ENCODE measurements around the gene GABBR2. TPM values are rescaled to one million over a fixed set of nuclear protein-coding genes. Genes with fewer than 3 reads are reported as not detected.

GABBR2 gene
- polyA plus RNA-seq, 3 donors = 3.6 to 6.0 (median 3.8) TPM

GRCh38 chr9:98416294-98417248 lies 292.2 kb downstream of the GABBR2 start:
- DNase-seq (ENCODE audit: low read depth in 3 of 3, low spot score in 2 of 3) = no peak

- DNase-seq (ENCODE audit: low read depth in 3 of 3, low spot score in 2 of 3) = no peak
These were observed 293.0 kb downstream of the GABBR2 start for GRCh38 chr9:98415782-98416181.

- DNase-seq (ENCODE audit: low read depth in 3 of 3, low spot score in 2 of 3) = no peak
These were observed 295.7 kb downstream of the GABBR2 start for GRCh38 chr9:98413084-98413483.

DNA sequence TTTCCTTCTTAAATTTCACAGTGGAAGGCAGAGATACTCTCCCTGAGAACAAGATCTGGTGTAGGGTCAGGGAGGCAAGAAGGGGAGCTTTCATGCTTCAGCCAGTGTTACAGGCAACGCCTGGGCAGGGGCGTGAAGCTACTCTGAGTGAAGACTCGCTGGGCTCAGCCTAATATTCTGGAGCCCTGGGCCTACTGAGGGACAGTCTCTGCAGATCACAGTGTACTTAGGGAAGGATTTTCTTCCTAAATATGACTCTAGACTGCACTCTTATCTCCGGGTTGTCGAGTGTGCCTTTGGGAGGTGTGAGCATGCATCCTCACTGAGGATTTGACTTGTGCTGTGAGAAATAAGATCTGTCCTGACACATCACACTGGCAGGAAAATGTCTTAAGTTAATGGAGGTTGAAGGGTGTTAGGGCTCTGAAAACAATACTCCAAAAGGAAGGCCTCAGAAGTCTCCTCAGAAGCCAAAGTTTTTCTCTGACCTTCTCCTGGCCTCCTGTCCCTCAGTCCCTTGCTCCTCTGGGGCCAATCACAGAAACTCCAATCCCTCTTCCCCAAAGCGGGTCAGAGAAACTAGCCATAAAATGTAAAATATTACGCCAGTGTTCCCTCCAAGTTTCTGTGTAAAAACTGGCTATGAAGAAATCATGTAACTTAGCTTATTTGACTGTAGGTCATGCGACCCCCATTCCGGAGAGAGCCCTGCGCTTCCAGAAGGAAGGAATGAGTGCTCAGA lies 296.5 kb downstream of the GABBR2 start:
- peak; percentile 32 to 52 (median 40) for DNase-seq (ENCODE audit: low read depth in 3 of 3, low spot score in 2 of 3)

- peak in 2 of 3 donors; percentile 51 to 74 for DNase-seq (ENCODE audit: low read depth in 3 of 3, low spot score in 2 of 3)
These were observed 298.5 kb downstream of the GABBR2 start for GRCh38 chr9:98410185-98410697.

GRCh38 chr9:98409719-98410118 lies 299.0 kb downstream of the GABBR2 start:
- no peak for DNase-seq (ENCODE audit: low read depth in 3 of 3, low spot score in 2 of 3)

DNA sequence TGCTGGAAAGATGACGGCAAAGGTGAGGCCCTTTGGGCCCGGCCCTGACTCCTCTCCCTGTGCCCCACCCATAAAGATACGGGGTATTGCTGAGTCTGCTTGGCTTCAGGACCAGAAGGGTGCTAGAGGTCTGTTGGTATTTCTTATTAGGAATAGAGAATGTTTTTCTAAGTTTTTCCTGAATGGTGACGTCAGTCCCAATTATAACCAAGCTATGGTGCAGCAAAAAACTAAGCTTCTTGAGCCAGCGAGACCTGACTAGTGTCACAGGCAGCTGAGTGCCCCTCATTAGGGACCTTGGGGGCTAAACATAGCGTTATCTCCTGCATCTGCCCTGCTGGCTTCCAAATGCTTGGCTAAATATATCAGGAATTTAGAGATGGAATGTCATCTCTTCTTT lies 302.3 kb downstream of the GABBR2 start:
- DNase-seq (ENCODE audit: low read depth in 3 of 3, low spot score in 2 of 3) = no peak

DNA sequence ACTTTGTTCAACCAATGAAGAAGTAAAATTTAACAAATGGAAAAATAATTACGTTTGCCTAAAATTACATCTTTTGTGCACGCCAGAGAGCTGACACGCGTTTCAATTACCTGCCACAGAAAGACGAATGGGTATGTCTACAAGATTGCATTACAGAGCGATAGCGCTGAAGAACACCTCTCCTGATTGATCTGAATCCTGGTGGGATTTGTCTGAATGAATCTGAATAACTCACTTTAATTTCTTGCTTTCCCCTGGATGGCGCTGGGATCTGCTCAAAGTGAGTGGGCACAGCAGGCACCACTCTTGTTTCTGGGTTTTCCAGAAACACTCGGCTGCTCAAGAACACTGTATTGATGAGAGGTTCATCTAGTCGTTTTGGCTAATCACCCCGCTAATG lies 304.5 kb downstream of the GABBR2 start:
- no peak for DNase-seq (ENCODE audit: low read depth in 3 of 3, low spot score in 2 of 3)

DNA sequence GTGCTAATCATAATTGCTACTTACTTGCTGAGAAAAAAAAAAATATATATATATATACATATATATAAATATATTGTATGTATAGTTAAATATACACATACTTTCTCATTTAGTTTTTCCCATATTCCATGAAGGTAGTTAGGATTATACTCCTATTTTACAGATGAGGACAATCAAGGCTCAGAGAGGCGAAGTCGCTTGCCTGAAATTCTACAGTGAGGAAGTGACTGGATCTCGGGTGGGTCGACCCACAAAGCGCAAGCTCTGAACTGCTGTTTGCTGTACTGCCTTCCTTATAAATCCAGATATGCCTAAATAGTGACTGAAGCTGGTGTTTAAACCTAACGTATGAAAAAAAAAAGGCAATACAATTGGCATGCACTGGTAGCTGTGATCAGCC lies 305.0 kb downstream of the GABBR2 start:
- DNase-seq (ENCODE audit: low read depth in 3 of 3, low spot score in 2 of 3) = no peak

- no peak for DNase-seq (ENCODE audit: low read depth in 3 of 3, low spot score in 2 of 3)
These were observed 306.5 kb downstream of the GABBR2 start for GRCh38 chr9:98402019-98402840.

DNA sequence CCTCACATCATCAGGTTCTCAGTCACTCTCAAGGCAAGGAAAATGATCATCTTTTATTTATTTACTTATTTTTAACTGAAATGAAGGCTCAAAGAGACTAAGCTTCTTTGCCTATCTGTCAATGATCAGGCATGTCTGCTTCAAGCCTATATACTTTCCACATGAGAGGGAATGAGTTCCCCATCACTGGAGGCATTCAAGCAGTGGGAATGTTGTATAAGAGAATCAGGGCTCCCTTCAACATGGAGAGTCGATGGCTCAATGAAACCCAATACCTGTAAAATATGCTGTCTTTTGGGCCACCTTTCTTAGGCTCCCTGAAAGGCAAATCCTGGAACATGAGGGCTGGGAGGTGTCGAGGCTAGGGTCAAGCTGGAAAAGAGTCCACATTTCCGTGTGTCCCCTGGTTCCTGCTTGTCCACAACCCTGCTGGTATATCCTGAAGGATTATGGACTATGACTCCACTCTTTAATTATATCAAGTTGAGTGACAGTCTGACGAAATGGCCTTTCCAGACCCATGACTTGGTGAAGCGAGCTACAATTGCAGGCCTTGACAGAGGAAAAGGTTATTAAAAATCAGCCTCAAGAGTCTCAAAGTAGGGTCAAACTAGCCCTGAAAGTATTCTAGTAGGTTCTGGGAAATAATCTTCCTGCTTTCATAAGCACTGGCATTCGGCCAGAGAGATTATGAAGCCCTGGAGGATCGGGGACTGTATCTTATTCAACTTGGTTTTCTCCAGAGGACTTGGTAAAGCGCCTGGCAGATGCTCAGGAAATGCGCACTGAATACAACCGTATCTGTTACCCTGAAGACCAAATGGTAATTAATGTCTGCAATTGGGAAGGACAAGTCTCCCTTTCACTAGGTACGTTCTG lies 307.4 kb downstream of the GABBR2 start:
- no peak for DNase-seq (ENCODE audit: low read depth in 3 of 3, low spot score in 2 of 3)

- DNase-seq (ENCODE audit: low read depth in 3 of 3, low spot score in 2 of 3) = no peak
These were observed 308.6 kb downstream of the GABBR2 start for GRCh38 chr9:98399950-98400683.

GRCh38 chr9:98396656-98397055 lies 312.1 kb downstream of the GABBR2 start:
- no peak for DNase-seq (ENCODE audit: low read depth in 3 of 3, low spot score in 2 of 3)

DNA sequence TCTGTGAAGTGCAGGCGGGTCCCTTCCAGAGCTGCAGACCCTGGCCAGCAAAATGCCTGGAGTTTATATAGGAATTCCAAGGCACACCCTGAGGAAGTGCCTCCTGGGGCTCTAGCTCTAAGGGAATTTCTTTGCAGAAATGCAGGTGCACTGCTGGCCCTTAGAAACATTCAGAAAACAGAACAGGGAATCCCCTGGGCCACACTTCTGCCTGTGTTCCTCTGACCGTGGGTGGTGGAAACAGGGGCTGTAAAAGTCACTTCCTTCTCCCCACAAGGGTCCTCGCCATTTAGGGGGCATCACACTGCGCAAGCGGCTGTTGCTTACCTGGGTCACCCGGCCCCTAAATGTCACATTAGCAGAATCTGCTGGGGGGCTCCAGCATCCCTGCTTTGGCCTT lies 312.5 kb downstream of the GABBR2 start:
- no peak for DNase-seq (ENCODE audit: low read depth in 3 of 3, low spot score in 2 of 3)

- no peak for DNase-seq (ENCODE audit: low read depth in 3 of 3, low spot score in 2 of 3)
These were observed 316.9 kb downstream of the GABBR2 start for GRCh38 chr9:98391867-98392266.

DNA sequence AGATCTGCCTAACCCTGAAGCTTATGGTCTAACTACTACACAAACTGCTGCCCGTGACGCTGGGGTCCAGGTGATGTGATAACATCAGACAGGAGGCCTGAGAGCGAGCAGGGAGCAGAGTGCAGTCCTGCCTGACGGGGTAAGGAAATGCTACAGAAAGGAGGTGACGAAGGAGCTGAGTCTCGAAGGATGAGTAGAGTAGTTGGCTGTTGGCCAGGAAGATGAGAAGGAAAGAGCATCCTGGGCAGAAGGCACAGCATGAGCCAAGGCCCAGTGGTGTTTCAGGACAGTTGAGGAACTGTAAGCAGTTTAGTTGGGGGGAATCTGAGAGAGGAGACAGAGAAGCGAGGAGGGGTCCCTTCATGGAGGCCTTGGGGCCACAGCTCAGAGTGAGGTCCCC lies 317.3 kb downstream of the GABBR2 start:
- no peak for DNase-seq (ENCODE audit: low read depth in 3 of 3, low spot score in 2 of 3)

DNA sequence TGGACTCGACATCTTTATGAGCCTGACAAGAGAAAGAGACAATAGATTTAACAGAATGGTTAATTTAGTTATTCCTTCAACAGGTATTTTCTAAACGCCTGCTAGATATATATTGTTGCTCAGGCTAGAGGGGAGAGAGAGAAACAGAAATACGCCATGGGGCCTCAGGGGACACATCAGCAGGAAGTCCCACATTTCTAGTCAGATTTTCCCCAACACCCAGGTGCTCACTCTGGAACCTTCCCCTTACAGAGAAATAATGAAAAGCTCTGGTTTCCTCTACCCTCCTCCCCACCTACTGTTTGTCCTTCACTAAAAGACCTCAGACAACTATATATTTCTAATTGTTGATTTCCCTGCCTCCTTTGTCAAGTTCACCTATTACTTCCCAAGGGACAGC lies 323.0 kb downstream of the GABBR2 start:
- DNase-seq (ENCODE audit: low read depth in 3 of 3, low spot score in 2 of 3) = no peak

GRCh38 chr9:98383758-98384157 lies 325.0 kb downstream of the GABBR2 start:
- DNase-seq (ENCODE audit: low read depth in 3 of 3, low spot score in 2 of 3) = no peak
